ENCODE measurements around the gene RGS7.
"Not testable (repeated sequence)": the region's sequence is repeated elsewhere in the genome, so short reads cannot be mapped to it uniquely, and the experiment has no call there.

The RGS7 gene

DNA sequence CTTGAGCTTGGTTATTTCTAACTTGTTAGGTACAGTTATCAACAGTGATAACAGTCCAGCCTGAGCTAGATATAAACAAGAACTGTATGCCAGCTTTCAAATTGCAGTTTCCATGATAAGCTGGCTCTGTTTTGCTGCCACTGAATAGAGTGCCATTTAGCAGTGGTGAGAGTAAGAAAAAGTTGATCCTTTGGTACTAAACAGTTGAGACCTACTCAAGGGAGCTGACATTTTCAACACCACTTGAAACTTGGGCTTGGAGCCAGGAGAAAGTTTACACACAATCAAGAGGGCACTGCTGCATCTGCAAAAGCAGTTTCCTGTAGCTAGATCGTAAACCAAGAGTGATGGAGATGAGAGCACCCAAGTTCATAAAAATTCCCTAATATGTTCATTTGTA lies 131.3 kb downstream of the RGS7 start:
- Mint-ChIP-seq H3K27me3 (no peaks in the 10 kb centered on the region), H3K36me3 (peaks cover 4% of the 10 kb centered on the region), H3K4me3 (no peak overlapping the region), H3K27ac (no peak overlapping the region), H3K4me1 (no peaks in the 10 kb centered on the region), H3K9me3 (peaks cover 7% of the 10 kb centered on the region)
- no peak for DNase-seq (ENCODE audit: low spot score in 2 of 2)
- no peak for ATAC-seq (ENCODE audit: low read depth)

- DNase-seq (ENCODE audit: low spot score in 2 of 2); H3K27me3 Mint-ChIP-seq; H3K36me3 Mint-ChIP-seq; H3K9me3 Mint-ChIP-seq; H3K4me1 Mint-ChIP-seq; H3K27ac Mint-ChIP-seq; ATAC-seq (ENCODE audit: low read depth); H3K4me3 Mint-ChIP-seq: not testable (repeated sequence)
These were observed 132.8 kb downstream of the RGS7 start for GRCh38 chr1:241224189-241224588.

DNA sequence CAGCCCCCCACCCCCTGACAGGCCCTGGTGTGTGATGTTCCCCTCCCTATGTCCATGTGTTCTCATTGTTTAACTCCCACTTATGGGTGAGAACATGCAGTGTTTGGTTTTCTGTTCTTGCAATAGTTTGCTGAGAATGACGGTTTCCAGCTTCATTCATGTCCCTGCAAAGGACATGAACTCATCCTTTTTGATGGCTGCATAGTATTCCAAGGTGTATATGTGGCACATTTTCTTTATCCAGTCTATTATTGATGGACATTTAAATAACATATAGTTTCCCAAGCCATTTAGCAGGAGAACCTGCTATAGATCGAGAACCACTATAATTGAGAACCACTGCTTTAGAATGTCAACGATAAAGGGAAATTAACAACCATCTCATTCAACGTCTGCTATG lies 134.2 kb downstream of the RGS7 start:
- ATAC-seq (ENCODE audit: low read depth); DNase-seq (ENCODE audit: low spot score in 2 of 2): not testable (repeated sequence)

DNA sequence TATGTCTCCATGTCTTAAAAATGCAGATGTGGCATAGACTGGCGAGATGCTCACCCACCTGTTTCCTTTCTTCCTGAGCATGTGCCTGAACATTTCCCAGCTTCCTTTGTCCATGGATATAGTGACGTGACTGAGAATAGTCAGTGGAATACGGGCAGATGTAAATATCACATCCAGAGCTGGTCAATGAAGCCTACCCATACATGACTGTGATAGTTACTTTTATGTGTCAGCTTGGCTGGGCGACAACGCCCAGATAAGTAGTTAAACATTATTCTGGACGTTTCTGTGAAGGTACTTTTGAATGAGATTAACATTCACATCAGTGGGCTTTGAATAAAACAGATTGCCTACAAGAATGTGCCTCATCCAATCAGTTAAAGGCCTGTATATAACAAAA lies 135.7 kb downstream of the RGS7 start:
- H3K36me3 Mint-ChIP-seq = peaks cover 4% of the 10 kb centered on the region
- H3K4me3 Mint-ChIP-seq = no peak overlapping the region
- DNase-seq (ENCODE audit: low spot score in 2 of 2) (no peak), ATAC-seq (ENCODE audit: low read depth) (no peak)
- H3K4me1 Mint-ChIP-seq = no peaks in the 10 kb centered on the region
- H3K9me3 Mint-ChIP-seq = peaks cover 8% of the 10 kb centered on the region
- H3K27ac Mint-ChIP-seq = no peak overlapping the region
- no peaks in the 10 kb centered on the region for H3K27me3 Mint-ChIP-seq

More for the DNA sequence above, 134.2 kb downstream of the RGS7 start:
- not testable (repeated sequence) for H3K4me1 Mint-ChIP-seq, H3K4me3 Mint-ChIP-seq, H3K9me3 Mint-ChIP-seq, H3K27ac Mint-ChIP-seq, H3K36me3 Mint-ChIP-seq, H3K27me3 Mint-ChIP-seq

DNA sequence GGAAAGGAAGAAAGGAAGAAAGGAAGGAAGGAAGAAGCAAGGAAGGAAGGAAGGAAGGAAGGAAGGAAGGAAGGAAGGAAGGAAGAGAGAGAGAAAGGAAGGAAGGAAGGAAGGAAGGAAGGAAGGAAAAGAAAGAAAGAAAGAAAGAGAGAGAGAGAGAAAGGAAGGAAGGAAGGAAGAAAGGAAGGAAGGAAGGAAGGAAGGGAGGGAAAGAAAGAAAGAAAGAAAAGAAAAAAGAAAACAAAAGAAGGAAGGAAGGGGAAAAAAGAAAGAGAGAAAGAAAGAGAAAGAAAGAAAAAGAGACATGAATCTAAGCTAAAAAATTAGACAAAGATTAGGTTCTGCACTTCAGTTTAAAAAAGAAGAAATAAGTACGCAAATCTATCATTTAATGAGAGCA lies 136.1 kb downstream of the RGS7 start:
- not testable (repeated sequence) for H3K27me3 Mint-ChIP-seq; ATAC-seq (ENCODE audit: low read depth); H3K4me3 Mint-ChIP-seq; H3K27ac Mint-ChIP-seq; H3K36me3 Mint-ChIP-seq; H3K4me1 Mint-ChIP-seq; H3K9me3 Mint-ChIP-seq; DNase-seq (ENCODE audit: low spot score in 2 of 2)

GRCh38 chr1:241219449-241219848 lies 137.6 kb downstream of the RGS7 start:
- H3K27ac Mint-ChIP-seq = no peak overlapping the region
- no peak for ATAC-seq (ENCODE audit: low read depth)
- no peak for DNase-seq (ENCODE audit: low spot score in 2 of 2)

GRCh38 chr1:241217516-241217915 lies 139.5 kb downstream of the RGS7 start:
- no peak for DNase-seq (ENCODE audit: low spot score in 2 of 2)

More at GRCh38 chr1:241219449-241219848, 137.6 kb downstream of the RGS7 start:
- Mint-ChIP-seq H3K36me3 (peaks cover 4% of the 10 kb centered on the region), H3K27me3 (no peaks in the 10 kb centered on the region), H3K4me3 (no peak overlapping the region), H3K9me3 (peaks cover 8% of the 10 kb centered on the region), H3K4me1 (no peaks in the 10 kb centered on the region)

DNA sequence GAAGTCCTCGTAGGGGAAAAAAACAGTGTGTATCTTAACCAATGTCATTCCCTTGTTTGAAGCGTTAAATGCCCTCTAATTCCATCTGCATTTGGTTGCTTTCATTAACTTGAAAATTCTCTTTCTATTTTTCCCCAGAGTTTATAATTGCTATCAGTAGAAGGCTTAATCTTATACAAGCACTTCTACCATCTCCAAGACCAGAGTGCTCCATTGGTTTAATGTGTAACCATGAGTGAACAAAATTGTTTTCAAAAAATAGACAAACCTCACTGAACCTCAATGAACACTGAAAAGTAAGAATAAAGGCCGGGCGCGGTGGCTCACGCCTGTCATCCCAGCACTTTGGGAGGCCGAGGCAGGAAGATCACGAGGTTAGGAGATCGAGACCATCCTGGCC lies 141.3 kb downstream of the RGS7 start:
- DNase-seq (ENCODE audit: low spot score in 2 of 2) (no peak), ATAC-seq (ENCODE audit: low read depth) (no peak)
- Mint-ChIP-seq H3K4me1 (no peaks in the 10 kb centered on the region), H3K36me3 (no peaks in the 10 kb centered on the region), H3K27me3 (no peaks in the 10 kb centered on the region), H3K9me3 (peaks cover under 1% of the 10 kb centered on the region), H3K27ac (no peak overlapping the region), H3K4me3 (no peak overlapping the region)

More at GRCh38 chr1:241217516-241217915, 139.5 kb downstream of the RGS7 start:
- ATAC-seq (ENCODE audit: low read depth) = no peak
- Mint-ChIP-seq H3K36me3 (no peaks in the 10 kb centered on the region), H3K27me3 (no peaks in the 10 kb centered on the region), H3K9me3 (peaks cover 5% of the 10 kb centered on the region), H3K4me1 (no peaks in the 10 kb centered on the region), H3K27ac (no peak overlapping the region), H3K4me3 (no peak overlapping the region)

GRCh38 chr1:241215203-241215602 lies 141.8 kb downstream of the RGS7 start:
- Mint-ChIP-seq H3K4me1 (no peaks in the 10 kb centered on the region), H3K36me3 (no peaks in the 10 kb centered on the region), H3K27ac (no peak overlapping the region), H3K27me3 (no peaks in the 10 kb centered on the region), H3K9me3 (no peaks in the 10 kb centered on the region), H3K4me3 (no peak overlapping the region)
- ATAC-seq (ENCODE audit: low read depth) (no peak), DNase-seq (ENCODE audit: low spot score in 2 of 2) (no peak)

- Mint-ChIP-seq H3K36me3 (no peaks in the 10 kb centered on the region), H3K27ac (no peak overlapping the region), H3K9me3 (no peaks in the 10 kb centered on the region), H3K4me3 (no peak overlapping the region), H3K27me3 (no peaks in the 10 kb centered on the region), H3K4me1 (no peaks in the 10 kb centered on the region)
- no peak for DNase-seq (ENCODE audit: low spot score in 2 of 2)
- ATAC-seq (ENCODE audit: low read depth) = no peak
These were observed 143.9 kb downstream of the RGS7 start for GRCh38 chr1:241213139-241213538.

- ATAC-seq (ENCODE audit: low read depth) (no peak), DNase-seq (ENCODE audit: low spot score in 2 of 2) (no peak)
- H3K36me3 Mint-ChIP-seq = no peaks in the 10 kb centered on the region
- H3K27me3 Mint-ChIP-seq = no peaks in the 10 kb centered on the region
- H3K9me3 Mint-ChIP-seq = no peaks in the 10 kb centered on the region
- H3K4me1 Mint-ChIP-seq = no peaks in the 10 kb centered on the region
- no peak overlapping the region for H3K27ac Mint-ChIP-seq
- no peak overlapping the region for H3K4me3 Mint-ChIP-seq
These were observed 144.4 kb downstream of the RGS7 start for GRCh38 chr1:241212628-241213027.

GRCh38 chr1:241208910-241209379 lies 148.1 kb downstream of the RGS7 start:
- DNase-seq (ENCODE audit: low spot score in 2 of 2) = no peak
- ATAC-seq (ENCODE audit: low read depth) = no peak
- Mint-ChIP-seq H3K4me1 (no peaks in the 10 kb centered on the region), H3K27ac (no peak overlapping the region), H3K27me3 (no peaks in the 10 kb centered on the region), H3K9me3 (peaks cover 2% of the 10 kb centered on the region), H3K36me3 (no peaks in the 10 kb centered on the region), H3K4me3 (no peak overlapping the region)

GRCh38 chr1:241203817-241204216 lies 153.2 kb downstream of the RGS7 start:
- ATAC-seq (ENCODE audit: low read depth) (no peak), DNase-seq (ENCODE audit: low spot score in 2 of 2) (no peak)
- no peaks in the 10 kb centered on the region for H3K27me3 Mint-ChIP-seq
- H3K36me3 Mint-ChIP-seq = no peaks in the 10 kb centered on the region
- H3K4me1 Mint-ChIP-seq = no peaks in the 10 kb centered on the region
- no peak overlapping the region for H3K4me3 Mint-ChIP-seq
- H3K27ac Mint-ChIP-seq = no peak overlapping the region
- peaks cover 2% of the 10 kb centered on the region for H3K9me3 Mint-ChIP-seq

DNA sequence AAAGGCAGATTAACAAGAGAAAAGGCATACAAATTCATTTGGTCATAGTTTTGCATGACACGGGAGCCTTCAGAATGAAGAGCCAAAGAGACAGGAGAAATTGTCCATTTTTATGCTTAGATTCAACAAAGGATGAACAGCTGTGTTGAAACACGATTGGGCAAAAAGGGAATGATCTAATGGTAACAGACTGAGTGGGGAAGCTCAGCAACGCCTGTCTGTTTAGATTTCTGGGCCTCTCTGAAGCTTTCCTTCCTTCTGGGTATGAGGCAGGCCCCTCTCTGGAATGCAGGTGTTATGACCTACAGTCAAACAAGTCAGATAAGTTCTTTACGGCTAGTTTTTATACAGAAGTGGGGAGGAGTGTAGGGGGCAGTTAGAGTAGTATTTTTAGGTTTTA lies 154.6 kb downstream of the RGS7 start:
- no peak overlapping the region for H3K27ac Mint-ChIP-seq
- no peak overlapping the region for H3K4me3 Mint-ChIP-seq
- H3K27me3 Mint-ChIP-seq = no peaks in the 10 kb centered on the region
- no peak for ATAC-seq (ENCODE audit: low read depth)
- no peak for DNase-seq (ENCODE audit: low spot score in 2 of 2)
- no peaks in the 10 kb centered on the region for H3K4me1 Mint-ChIP-seq
- H3K36me3 Mint-ChIP-seq = no peaks in the 10 kb centered on the region
- H3K9me3 Mint-ChIP-seq = peaks cover 2% of the 10 kb centered on the region

GRCh38 chr1:241186716-241187115 lies 170.3 kb downstream of the RGS7 start:
- Mint-ChIP-seq H3K4me3 (no peak overlapping the region), H3K27ac (no peak overlapping the region), H3K9me3 (peaks cover 3% of the 10 kb centered on the region)

More at GRCh38 chr1:241186716-241187115, 170.3 kb downstream of the RGS7 start:
- Mint-ChIP-seq H3K4me1 (peaks cover 2% of the 10 kb centered on the region), H3K36me3 (no peaks in the 10 kb centered on the region), H3K27me3 (peaks cover 2% of the 10 kb centered on the region)
- ATAC-seq (ENCODE audit: low read depth) = no peak
- DNase-seq (ENCODE audit: low spot score in 2 of 2) = no peak
